ENCODE data around the gene FLCN.

GRCh38 chr17:17182598-17183136 lies 54.3 kb downstream of the FLCN start:
- TF ChIP-seq ARNTL (CRISPR knock-in tag; IDR thresholded peaks at IDR 0.05; ENCODE audit: borderline replicate concordance, low read depth) (no peak), ZNF70 (CRISPR knock-in tag; IDR thresholded peaks at IDR 0.05) (no peak), POU6F1 (CRISPR knock-in tag; IDR thresholded peaks at IDR 0.05; ENCODE audit: borderline replicate concordance, low read depth) (no peak), RARB (CRISPR knock-in tag; IDR thresholded peaks at IDR 0.05) (no peak), TOX (CRISPR knock-in tag; IDR thresholded peaks at IDR 0.05; ENCODE audit: borderline replicate concordance) (no peak), ZC3H10 (CRISPR knock-in tag; IDR thresholded peaks at IDR 0.05) (no peak), ESRRG (CRISPR knock-in tag; IDR thresholded peaks at IDR 0.05) (no peak), CSDC2 (CRISPR knock-in tag; IDR thresholded peaks at IDR 0.05) (no peak), ZFP3 (CRISPR knock-in tag; IDR thresholded peaks at IDR 0.05) (no peak)
- TF ChIP-seq, protein P1, sequence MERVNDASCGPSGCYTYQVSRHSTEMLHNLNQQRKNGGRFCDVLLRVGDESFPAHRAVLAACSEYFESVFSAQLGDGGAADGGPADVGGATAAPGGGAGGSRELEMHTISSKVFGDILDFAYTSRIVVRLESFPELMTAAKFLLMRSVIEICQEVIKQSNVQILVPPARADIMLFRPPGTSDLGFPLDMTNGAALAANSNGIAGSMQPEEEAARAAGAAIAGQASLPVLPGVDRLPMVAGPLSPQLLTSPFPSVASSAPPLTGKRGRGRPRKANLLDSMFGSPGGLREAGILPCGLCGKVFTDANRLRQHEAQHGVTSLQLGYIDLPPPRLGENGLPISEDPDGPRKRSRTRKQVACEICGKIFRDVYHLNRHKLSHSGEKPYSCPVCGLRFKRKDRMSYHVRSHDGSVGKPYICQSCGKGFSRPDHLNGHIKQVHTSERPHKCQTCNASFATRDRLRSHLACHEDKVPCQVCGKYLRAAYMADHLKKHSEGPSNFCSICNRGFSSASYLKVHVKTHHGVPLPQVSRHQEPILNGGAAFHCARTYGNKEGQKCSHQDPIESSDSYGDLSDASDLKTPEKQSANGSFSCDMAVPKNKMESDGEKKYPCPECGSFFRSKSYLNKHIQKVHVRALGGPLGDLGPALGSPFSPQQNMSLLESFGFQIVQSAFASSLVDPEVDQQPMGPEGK (CRISPR knock-in tag; IDR thresholded peaks at IDR 0.05; ENCODE audit: borderline replicate concordance): no peak
- TF ChIP-seq, protein P2, sequence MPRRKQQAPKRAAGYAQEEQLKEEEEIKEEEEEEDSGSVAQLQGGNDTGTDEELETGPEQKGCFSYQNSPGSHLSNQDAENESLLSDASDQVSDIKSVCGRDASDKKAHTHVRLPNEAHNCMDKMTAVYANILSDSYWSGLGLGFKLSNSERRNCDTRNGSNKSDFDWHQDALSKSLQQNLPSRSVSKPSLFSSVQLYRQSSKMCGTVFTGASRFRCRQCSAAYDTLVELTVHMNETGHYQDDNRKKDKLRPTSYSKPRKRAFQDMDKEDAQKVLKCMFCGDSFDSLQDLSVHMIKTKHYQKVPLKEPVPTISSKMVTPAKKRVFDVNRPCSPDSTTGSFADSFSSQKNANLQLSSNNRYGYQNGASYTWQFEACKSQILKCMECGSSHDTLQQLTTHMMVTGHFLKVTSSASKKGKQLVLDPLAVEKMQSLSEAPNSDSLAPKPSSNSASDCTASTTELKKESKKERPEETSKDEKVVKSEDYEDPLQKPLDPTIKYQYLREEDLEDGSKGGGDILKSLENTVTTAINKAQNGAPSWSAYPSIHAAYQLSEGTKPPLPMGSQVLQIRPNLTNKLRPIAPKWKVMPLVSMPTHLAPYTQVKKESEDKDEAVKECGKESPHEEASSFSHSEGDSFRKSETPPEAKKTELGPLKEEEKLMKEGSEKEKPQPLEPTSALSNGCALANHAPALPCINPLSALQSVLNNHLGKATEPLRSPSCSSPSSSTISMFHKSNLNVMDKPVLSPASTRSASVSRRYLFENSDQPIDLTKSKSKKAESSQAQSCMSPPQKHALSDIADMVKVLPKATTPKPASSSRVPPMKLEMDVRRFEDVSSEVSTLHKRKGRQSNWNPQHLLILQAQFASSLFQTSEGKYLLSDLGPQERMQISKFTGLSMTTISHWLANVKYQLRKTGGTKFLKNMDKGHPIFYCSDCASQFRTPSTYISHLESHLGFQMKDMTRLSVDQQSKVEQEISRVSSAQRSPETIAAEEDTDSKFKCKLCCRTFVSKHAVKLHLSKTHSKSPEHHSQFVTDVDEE (CRISPR knock-in tag; IDR thresholded peaks at IDR 0.05): no peak
- TF ChIP-seq, protein P3, sequence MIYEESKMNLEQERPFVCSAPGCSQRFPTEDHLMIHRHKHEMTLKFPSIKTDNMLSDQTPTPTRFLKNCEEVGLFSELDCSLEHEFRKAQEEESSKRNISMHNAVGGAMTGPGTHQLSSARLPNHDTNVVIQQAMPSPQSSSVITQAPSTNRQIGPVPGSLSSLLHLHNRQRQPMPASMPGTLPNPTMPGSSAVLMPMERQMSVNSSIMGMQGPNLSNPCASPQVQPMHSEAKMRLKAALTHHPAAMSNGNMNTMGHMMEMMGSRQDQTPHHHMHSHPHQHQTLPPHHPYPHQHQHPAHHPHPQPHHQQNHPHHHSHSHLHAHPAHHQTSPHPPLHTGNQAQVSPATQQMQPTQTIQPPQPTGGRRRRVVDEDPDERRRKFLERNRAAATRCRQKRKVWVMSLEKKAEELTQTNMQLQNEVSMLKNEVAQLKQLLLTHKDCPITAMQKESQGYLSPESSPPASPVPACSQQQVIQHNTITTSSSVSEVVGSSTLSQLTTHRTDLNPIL (CRISPR knock-in tag; IDR thresholded peaks at IDR 0.05; ENCODE audit: low read depth): no peak
